ENCODE measurements around the gene ZNF526. TPM values are rescaled to one million over a fixed set of nuclear protein-coding genes. Genes with fewer than 3 reads are reported as not detected.

Gene ZNF526
- total RNA-seq, 4 donors from 2014 or later: 4.3 to 6.3 (median 6.3) TPM

- Histone ChIP-seq H3K27ac (peak overlapping the region; percentile 98 to 100 (median 100)), H3K36me3 (peaks cover 0 to 29% (median 0%) of the 10 kb centered on the region in 3 donors), H3K4me1 (peaks cover 0 to 72% (median 40%) of the 10 kb centered on the region in 4 donors), H3K4me3 (peak overlapping the region; percentile 88 to 99 (median 96)), H3K9me3 (no peaks in the 10 kb centered on the region), H3K27me3 (no peaks in the 10 kb centered on the region)
- DNase-seq (ENCODE audit: low spot score in 2 of 2): peak in 1 of 2 donors; percentile 63
- TF ChIP-seq POLR2A (IDR thresholded peaks at IDR 0.05) (peak in 1 of 2 donors; percentile 57), EP300 (IDR thresholded peaks at IDR 0.05) (peak in 1 of 2 donors; percentile 79), CTCF (IDR thresholded peaks at IDR 0.05) (peak in 1 of 5 experiments; percentile 24)
- 1 to 2% methylated on average over 27 of the region's 27 CpGs for WGBS, 2 donors
Measured at GRCh38 chr19:42252365-42253244, 32.5 kb downstream of the ZNF526 start.

GRCh38 chr19:42253245-42254088 is 33.4 kb downstream of the ZNF526 start:
- no peak for TF ChIP-seq POLR2A (IDR thresholded peaks at IDR 0.05)
- TF ChIP-seq EP300 (IDR thresholded peaks at IDR 0.05): peak in 1 of 2 donors; percentile 26
- TF ChIP-seq CTCF (IDR thresholded peaks at IDR 0.05): no peak
- WGBS, 2 donors: 1% methylated on average over 31 to 39 of the region's 71 CpGs

GRCh38 chr19:42254089-42254849 is 34.2 kb downstream of the ZNF526 start:
- TF ChIP-seq CTCF (IDR thresholded peaks at IDR 0.05) (peak in 2 of 5 experiments; percentile 27 to 34), POLR2A (IDR thresholded peaks at IDR 0.05) (peak; percentile 17 to 23), EP300 (IDR thresholded peaks at IDR 0.05) (peak; percentile 58 to 77)
- peak overlapping the region; percentile 88 to 99 (median 96) for H3K4me3 ChIP-seq
- WGBS, 2 donors: 0 to 1% methylated on average over 33 to 62 of the region's 70 CpGs
- peaks cover 0 to 56% (median 36%) of the 10 kb centered on the region in 4 donors for H3K4me1 ChIP-seq
- H3K27ac ChIP-seq: peak overlapping the region; percentile 98 to 100 (median 100)
- peak; percentile 58 to 79 for DNase-seq (ENCODE audit: low spot score in 2 of 2)
- H3K27me3 ChIP-seq: no peaks in the 10 kb centered on the region
- H3K9me3 ChIP-seq: no peaks in the 10 kb centered on the region
- H3K36me3 ChIP-seq: peaks cover 0 to 12% (median 0%) of the 10 kb centered on the region in 3 donors

More at GRCh38 chr19:42253245-42254088, 33.4 kb downstream of the ZNF526 start:
- peak in 1 of 2 donors; percentile 57 for DNase-seq (ENCODE audit: low spot score in 2 of 2)
- Histone ChIP-seq H3K9me3 (no peaks in the 10 kb centered on the region), H3K27me3 (no peaks in the 10 kb centered on the region), H3K4me1 (peaks cover 0 to 64% (median 37%) of the 10 kb centered on the region in 4 donors), H3K4me3 (peak overlapping the region; percentile 88 to 99 (median 96)), H3K36me3 (peaks cover 0 to 20% (median 0%) of the 10 kb centered on the region in 3 donors), H3K27ac (peak overlapping the region; percentile 98 to 100 (median 100))

DNA sequence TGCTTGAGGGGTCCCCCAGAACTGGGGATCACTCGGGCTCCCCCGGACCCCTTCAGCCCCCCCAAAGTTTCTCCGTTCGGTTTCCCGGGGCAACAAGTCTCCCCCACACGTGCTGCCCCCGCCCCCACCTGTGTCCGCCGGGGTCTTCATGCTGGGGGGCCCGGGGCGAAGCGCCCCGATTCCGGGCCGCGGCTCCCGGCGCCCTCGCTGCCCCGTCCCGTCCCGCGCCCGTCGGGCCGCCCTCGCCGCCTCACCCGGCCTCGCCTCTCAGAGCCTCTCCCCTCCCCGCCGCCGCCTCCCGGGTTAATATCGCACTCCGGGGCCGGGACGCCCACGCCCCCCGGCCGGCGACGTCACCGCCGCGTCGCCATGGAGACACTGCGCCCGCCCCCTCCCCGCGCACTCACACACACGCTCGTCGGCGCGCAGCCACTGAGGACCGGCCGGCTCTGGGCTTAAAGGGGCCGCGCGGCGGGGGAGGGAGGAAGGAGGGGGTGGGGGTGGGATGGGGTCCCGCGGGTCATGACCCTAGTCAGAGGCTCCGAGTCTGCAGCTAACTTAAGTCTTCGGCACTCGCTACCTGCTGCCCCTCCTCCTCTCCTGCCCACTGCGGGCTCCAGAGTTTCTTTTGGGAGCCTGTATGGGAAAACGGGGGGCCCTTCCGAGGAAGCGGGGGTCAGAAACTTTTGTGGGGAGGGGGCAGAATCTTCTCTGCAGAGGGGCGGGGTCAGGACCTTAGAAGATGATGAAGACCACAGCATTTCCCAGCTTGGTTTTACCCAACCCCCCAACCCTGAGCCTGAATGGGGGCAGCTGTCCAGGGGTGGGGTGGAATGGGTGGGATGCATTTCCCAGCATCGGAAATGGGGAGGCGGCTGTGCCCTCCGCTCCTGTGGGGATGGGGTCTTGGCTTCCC is 35.0 kb downstream of the ZNF526 start, which contains the start of gene ERF:
Gene ERF (minus strand): TSS at position 279 of the 916 bp plus-strand sequence. CDS start 129 bp downstream, at position 150.
- Histone ChIP-seq H3K4me1 (peaks cover 0 to 47% (median 31%) of the 10 kb centered on the region in 4 donors), H3K27ac (peak within 1 kb of the TSS; percentile 98 to 100 (median 100)), H3K27me3 (no peaks in the 10 kb centered on the region), H3K9me3 (no peaks in the 10 kb centered on the region), H3K36me3 (peaks cover 0 to 4% (median 0%) of the 10 kb centered on the region in 3 donors), H3K4me3 (peak within 1 kb of the TSS; percentile 88 to 99 (median 96))
- TF ChIP-seq CTCF (IDR thresholded peaks at IDR 0.05) (peak in 2 of 5 experiments; percentile 25 to 54), POLR2A (IDR thresholded peaks at IDR 0.05) (peak; percentile 97 to 99), EP300 (IDR thresholded peaks at IDR 0.05) (peak; percentile 49 to 96)
- DNase-seq (ENCODE audit: low spot score in 2 of 2): peak; percentile 95
- WGBS, 2 donors: 1% methylated on average over 17 to 18 of the region's 75 CpGs
